Astrocyte (in vitro differentiated cells and primary cell): ENCODE data around the gene CLTCL1.

Experiments used
- CTCF ChIP-seq: IDR thresholded peaks from 2 replicates; pipeline ENCODE4 v1.5.1; 2011; ENCODE audit warnings: low read depth, mild to moderate bottlenecking, inconsistent platforms, low read length, moderate library complexity; ENCODE audit not compliant: insufficient read depth
- EZH2 ChIP-seq: IDR thresholded peaks from 2 replicates; pipeline ENCODE4 v1.6.1; 2012; ENCODE audit warnings: mild to moderate bottlenecking, low read length, inconsistent platforms; ENCODE audit not compliant: insufficient read depth

- TF ChIP-seq CTCF: no peak
- TF ChIP-seq EZH2: no peak
Observed at GRCh38 chr22:19146215-19146968, 145.1 kb downstream of the CLTCL1 start.
